ENCODE data around the gene LIN54.
"Not testable (repeated sequence)": the region's sequence is repeated elsewhere in the genome, so short reads cannot be mapped to it uniquely, and the experiment has no call there.

Gene LIN54

DNA sequence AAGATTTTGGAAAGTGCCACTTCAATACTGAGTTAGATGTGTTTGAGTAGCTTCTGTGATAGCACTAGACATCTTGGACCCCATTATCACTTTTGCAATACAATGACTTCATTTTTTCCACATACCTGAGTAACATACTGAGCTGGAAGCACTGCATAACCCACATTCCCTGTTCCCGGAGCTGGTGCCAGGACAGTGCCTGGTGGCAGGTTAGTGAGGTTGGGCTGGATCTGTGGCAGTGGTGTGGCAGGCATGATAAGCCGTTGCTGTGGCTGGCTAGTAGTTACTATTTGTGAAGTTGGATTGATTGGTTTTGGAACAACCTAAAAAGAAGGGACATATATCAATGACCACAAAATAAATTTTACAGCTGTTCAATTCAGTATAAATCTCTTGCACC lies 71.2 kb downstream of the LIN54 start:
- TF ChIP-seq POLR2A (IDR thresholded peaks at IDR 0.05; ENCODE audit: low read depth, low read length), result no peak
- FAIRE-seq, result no peak
- no peak for DNase-seq (ENCODE audit: insufficient read length, low spot score)

DNA sequence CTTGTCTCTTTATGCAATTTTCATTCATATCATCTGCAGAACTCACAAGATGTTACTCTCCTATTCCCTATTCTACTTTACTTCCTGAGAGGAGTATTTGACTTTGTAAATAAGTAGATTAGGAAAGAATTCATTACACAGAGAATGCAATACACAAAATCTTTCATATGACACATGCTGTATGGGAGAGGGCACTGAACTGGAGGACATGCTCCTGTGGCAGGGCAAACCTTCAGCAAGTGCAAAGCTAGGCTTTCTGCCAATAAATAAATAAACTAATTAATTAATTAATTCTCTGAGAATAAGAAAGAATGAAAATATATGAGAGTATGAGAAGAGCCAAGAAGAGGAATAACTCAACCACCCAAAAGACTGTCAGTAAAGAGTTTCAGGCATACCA lies 76.2 kb downstream of the LIN54 start:
- DNase-seq (ENCODE audit: insufficient read length, low spot score) (no peak), FAIRE-seq (no peak)
- TF ChIP-seq POLR2A (IDR thresholded peaks at IDR 0.05; ENCODE audit: low read depth, low read length), result no peak

DNA sequence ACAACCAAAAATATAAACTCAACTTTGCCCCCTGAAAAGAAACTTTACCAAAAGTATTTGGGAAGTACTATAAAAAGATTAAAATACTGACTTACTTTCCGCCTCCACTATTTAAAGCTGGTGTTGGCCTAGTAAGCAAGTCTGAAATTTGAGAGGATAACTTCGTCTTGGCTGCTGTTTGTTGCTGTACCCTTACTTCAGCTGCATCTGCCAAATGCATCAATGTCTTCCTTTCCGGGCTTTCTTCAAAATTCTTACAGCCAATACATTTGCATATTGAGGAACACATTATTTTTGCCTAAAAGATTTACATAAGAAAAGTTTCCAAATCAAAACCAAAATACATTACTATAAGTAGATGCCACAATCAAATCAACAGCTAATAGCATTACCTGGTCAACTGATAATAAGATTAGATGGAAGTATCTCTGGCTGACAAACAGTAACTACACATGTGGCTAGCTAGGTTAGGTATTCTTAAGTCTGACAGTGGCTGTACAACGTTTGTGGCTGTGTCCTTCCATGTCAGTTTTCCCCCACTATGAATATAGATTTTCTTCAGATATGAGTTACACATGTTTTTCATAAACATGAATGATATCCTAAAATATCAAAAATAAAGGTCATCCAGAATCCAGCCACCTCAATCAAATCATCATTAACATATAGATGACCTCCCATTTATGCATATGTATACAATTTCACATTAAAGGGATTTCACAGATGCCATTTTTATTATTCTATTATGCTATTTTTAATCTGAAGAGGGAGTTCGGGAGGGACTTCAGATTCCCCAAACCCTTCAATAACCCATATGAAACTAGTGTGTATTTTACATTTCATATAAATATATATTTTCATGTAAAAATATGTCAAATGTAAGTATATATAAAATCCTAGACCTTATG lies 79.5 kb downstream of the LIN54 start:
- TF ChIP-seq POLR2A (IDR thresholded peaks at IDR 0.05; ENCODE audit: low read depth, low read length), result no peak
- no peak for DNase-seq (ENCODE audit: insufficient read length, low spot score)
- FAIRE-seq, result no peak

GRCh38 chr4:82921795-82922194 lies 88.8 kb downstream of the LIN54 start:
- no peak for DNase-seq (ENCODE audit: insufficient read length, low spot score)
- no peak for FAIRE-seq
- TF ChIP-seq POLR2A (IDR thresholded peaks at IDR 0.05; ENCODE audit: low read depth, low read length), result no peak

GRCh38 chr4:82919386-82919785 lies 91.2 kb downstream of the LIN54 start:
- no peak for DNase-seq (ENCODE audit: insufficient read length, low spot score)
- no peak for TF ChIP-seq POLR2A (IDR thresholded peaks at IDR 0.05; ENCODE audit: low read depth, low read length)
- no peak for FAIRE-seq

DNA sequence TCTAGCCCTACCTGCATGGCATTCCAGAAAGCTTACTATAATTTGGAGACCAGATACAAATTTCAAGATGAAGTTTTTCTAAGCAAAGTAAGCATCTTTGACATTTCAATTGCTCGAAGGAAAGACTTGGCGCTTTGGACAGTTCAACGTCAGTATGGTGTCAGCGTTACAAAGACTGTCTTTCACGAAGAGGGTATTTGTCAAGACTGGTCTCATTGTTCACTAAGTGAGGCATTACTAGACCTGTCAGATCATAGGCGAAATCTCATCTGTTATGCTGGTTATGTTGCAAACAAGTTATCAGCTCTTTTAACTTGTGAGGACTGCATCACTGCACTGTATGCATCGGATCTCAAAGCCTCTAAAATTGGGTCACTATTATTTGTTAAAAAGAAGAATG lies 92.5 kb downstream of the LIN54 start:
- TF ChIP-seq POLR2A (IDR thresholded peaks at IDR 0.05; ENCODE audit: low read depth, low read length), result no peak
- DNase-seq (ENCODE audit: insufficient read length, low spot score) (no peak), FAIRE-seq (no peak)

DNA sequence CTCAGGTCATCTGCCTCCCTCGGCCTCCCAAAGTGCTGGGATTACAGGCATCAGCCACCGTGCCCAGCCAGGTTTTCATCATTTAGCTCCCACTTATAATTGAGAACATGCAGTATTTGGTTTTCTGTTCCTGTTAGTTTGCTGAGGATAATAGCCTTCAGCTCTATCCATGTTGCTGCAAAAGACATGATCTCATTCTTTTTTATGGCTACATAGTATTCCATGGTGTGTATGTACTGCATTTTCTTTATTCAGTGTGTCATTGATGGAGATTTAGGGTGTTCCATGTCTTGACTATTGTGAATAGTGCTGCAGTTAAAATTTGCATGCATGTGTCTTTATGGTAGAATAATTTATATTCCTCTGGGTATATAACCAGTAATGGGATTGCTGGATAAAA lies 96.7 kb downstream of the LIN54 start:
- DNase-seq (ENCODE audit: insufficient read length, low spot score); FAIRE-seq: not testable (repeated sequence)

DNA sequence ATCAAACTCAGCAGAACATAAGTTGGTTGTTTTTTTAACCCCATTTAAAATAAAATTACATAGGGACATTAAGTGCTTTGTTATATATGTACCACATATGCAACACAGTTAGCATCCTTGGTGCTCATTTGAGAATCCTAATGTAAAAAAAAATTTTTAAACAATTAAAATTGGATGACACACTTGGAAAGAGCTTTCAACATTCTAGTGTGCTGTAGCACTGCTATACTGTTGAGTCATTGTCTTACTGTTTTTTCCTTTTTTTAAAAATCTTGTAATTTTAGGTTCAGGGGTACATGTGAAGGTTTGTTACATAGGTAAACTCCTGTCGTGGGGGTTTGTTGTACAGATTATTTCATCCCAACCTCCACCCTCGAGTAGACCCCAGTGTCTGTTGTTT lies 97.3 kb downstream of the LIN54 start:
- no peak for FAIRE-seq
- no peak for TF ChIP-seq POLR2A (IDR thresholded peaks at IDR 0.05; ENCODE audit: low read depth, low read length)
- DNase-seq (ENCODE audit: insufficient read length, low spot score), result no peak

DNA sequence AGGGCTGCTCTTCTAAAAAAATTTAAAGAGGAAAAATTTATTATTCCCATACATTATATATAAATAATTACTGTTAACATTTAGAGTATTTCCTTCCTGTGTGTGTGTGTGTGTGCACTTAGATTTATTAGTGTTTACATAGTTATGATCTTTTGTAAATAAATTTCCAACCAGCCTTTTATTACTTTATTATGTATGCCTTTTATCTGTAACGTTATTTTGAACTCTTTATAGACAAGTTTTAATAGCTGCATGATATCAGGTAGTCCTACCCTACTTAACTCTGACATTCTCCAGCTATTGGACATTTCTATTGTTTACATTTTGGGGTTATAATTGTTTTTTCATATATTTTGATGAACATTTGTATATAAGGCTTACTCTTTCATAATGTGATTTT lies 101.3 kb downstream of the LIN54 start:
- no peak for FAIRE-seq
- no peak for TF ChIP-seq POLR2A (IDR thresholded peaks at IDR 0.05; ENCODE audit: low read depth, low read length)

DNA sequence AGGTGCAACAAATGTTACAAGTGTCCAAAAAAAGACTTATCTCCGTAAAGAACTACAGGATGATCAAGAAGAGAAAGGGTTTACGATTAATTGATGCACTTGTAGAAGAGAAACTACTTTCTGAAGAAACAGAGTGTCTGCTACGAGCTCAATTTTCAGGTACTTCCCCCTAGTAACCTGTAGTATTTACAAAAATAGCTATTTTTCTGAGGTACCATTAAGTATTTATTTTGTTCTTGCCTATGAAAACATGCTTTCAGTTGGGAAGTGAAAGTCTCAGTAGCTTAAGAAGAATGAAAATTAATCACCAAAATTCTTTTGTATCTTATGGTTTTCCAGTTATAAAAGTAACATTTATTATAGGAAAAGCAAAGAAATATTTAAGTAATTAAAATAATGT lies 104.2 kb downstream of the LIN54 start:
- FAIRE-seq, result no peak
- no peak for TF ChIP-seq POLR2A (IDR thresholded peaks at IDR 0.05; ENCODE audit: low read depth, low read length)
- DNase-seq (ENCODE audit: insufficient read length, low spot score), result no peak

More for the DNA sequence above, 101.3 kb downstream of the LIN54 start:
- DNase-seq (ENCODE audit: insufficient read length, low spot score), result no peak

DNA sequence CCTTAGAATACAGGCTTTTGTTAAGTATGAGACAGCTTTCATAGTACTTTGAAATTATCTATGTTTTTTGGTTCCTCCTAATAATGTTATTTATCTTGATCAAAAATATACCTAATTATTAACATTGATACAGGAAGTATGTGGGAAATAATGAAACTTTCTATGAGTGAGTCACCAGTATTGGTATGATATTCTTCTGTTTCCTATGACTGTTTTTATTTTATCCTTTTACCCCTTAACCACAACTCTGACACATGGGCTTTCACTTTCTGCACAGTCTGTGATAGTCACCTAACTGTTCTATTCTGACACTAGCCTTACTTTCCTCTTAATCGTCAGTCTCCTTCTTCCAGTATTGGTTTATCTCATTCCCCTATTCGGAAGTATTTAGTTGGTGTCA lies 105.4 kb downstream of the LIN54 start:
- peak; percentile 73 for FAIRE-seq

DNA sequence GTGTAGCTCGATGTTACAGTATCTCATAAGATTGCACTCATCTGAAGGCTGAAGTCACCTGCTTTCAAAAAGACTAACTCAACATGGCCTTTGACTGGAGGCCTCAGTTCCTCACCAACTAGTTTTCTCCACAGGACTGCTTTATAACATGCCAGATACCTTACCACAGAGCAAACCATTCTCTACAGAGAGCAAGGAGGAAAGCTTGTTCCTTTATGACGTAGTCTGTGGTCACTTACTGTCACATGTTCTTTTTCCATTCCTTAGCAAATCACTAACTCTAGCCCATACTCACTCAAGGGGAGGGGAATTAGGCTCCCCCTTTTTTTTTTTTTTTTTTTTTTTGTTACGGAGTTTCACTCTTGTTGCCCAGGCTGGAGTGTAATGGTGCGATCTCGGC lies 106.9 kb downstream of the LIN54 start:
- FAIRE-seq (no peak), DNase-seq (ENCODE audit: insufficient read length, low spot score) (no peak)
- no peak for TF ChIP-seq POLR2A (IDR thresholded peaks at IDR 0.05; ENCODE audit: low read depth, low read length)

More for the DNA sequence above, 105.4 kb downstream of the LIN54 start:
- TF ChIP-seq POLR2A (IDR thresholded peaks at IDR 0.05; ENCODE audit: low read depth, low read length), result no peak
- DNase-seq (ENCODE audit: insufficient read length, low spot score), result peak; percentile 20

DNA sequence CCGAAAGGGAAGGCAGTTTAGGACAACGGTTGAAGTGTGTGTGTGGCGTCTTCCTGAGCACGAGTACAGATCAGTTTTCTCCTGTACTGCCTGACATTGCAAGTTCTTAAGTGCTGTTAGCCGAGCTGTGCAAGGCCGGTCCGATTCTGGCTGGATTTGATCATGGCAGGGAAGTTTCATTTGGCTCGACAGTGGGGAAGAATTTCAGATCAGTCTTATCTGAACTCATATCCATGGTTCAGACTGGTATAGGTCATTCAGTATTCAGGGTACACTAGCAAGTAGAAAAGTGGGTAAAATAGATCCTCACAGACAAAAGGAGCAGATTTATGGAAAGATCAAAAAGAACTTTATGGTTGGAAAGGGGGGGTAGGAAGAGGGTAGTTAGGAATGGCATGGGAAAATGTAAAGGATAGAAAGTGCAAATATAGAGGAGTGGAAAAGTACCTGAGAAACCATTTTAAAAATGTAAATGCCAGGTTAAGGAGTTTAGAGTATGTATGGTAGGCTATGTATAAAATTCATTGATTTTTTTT lies 109.4 kb downstream of the LIN54 start:
- no peak for FAIRE-seq

DNA sequence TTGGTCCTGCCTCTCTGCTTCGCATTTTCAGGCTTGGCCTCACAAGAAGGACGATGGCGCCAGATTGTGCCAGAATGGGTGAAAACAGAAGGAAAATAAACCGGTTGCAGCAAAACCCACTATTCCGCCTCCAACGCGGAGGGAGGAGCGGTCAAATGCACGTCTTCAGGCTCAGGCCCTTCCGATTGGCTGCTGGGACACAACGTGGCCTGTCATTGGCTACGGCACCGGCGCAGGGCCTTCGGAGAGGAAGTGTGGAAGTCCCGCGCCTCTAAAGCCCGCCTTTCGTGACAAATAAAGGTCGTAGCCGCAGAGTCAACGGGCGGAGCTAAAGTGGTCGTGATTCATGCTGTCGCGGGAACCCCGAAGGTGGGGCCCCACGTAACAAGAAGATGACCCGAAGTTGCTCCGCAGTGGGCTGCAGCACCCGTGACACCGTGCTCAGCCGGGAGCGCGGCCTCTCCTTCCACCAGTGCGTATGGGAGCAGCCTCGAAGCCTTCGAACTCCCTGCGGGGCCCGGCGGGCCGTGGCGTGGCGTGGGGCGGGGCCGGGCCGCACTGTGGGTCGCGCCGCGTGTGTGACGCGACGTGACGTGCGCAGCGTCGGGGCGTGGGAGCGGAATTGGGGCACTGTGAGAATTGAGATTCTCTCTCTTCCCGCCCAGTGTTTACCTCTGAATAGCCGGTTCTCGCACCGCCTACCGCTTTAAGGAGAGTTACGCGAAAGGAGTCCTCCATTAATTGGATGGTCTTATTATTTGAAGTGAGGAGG lies 110.0 kb downstream of the LIN54 start, which contains the start of gene THAP9:
THAP9 (plus strand) TSS at position 325 of the 772 bp plus-strand sequence; CDS start at position 393, 68 bp downstream.
- DNase-seq (ENCODE audit: insufficient read length, low spot score) (peak; percentile 68), FAIRE-seq (peak; percentile 67)
- peak; percentile 67 for TF ChIP-seq POLR2A (IDR thresholded peaks at IDR 0.05; ENCODE audit: low read depth, low read length)

More for the DNA sequence above, 109.4 kb downstream of the LIN54 start:
- peak; percentile 36; the same call in 1 of the 2 replicates for TF ChIP-seq POLR2A (IDR thresholded peaks at IDR 0.05; ENCODE audit: low read depth, low read length)
- no peak for DNase-seq (ENCODE audit: insufficient read length, low spot score)

Data from H54 (cell line).